Adipocyte (in vitro differentiated cells): ENCODE measurements around the gene TMPRSS9.

ENCODE experiments used
- DNase-seq: peaks from one replicate; pipeline ENCODE4 v3.0.0-alpha.2; 2015; ENCODE audit warnings: low read depth
- H3K27me3 ChIP-seq: replicated peaks from 2 replicates; pipeline ENCODE4 v1.7.0; 2013; ENCODE audit warnings: mild to moderate bottlenecking, low read length, moderate library complexity; ENCODE audit not compliant: control insufficient read depth, insufficient read depth
- H3K36me3 ChIP-seq: 2 replicates; pipeline ENCODE4 v1.7.0; 2013; ENCODE audit warnings: low read length, mild to moderate bottlenecking, moderate library complexity; ENCODE audit not compliant: control insufficient read depth, insufficient read depth, severe bottlenecking
- H3K4me1 ChIP-seq: 2 replicates; pipeline ENCODE4 v1.7.0; 2013; ENCODE audit warnings: mild to moderate bottlenecking, low read length, moderate library complexity; ENCODE audit not compliant: control insufficient read depth, insufficient read depth
- H3K4me3 ChIP-seq: 2 replicates; pipeline ENCODE4 v1.7.0; 2013; ENCODE audit warnings: mild to moderate bottlenecking, low read length, moderate library complexity
- H3K9ac ChIP-seq: 2 replicates; pipeline ENCODE4 v1.7.0; 2013; ENCODE audit warnings: mild to moderate bottlenecking, low read length, moderate library complexity
- H3K9me3 ChIP-seq: 2 replicates; pipeline ENCODE4 v1.7.0; 2013; ENCODE audit warnings: mild to moderate bottlenecking, low read length, moderate library complexity; ENCODE audit not compliant: control insufficient read depth

Gene TMPRSS9

DNA sequence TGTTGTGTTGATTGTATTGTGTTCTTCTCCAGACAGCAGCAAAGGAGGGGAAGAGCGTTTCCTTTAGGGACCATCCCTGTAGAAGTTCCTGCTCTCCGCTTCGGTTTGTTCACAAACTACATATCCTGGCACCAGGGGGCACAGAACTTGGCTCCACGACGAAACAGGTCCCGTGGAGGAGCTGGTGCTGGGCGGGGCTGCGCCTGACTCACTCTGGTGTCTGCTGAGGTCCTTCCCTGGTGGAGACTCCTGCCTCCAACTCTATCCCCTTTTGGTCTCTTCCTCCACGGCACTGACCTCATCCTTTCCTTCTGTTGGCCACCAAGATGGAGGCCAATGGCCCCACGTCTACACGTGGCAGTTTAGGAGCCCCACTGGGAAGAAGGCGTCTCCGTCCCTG is 14.7 kb downstream of the TMPRSS9 start:
- Histone ChIP-seq H3K9me3 (peaks cover 6% of the 10 kb centered on the region), H3K36me3 (no peaks in the 10 kb centered on the region), H3K4me1 (peaks cover 11% of the 10 kb centered on the region), H3K9ac (no peak overlapping the region), H3K4me3 (no peak overlapping the region), H3K27me3 (no peaks in the 10 kb centered on the region)
- DNase-seq, result no peak

DNA sequence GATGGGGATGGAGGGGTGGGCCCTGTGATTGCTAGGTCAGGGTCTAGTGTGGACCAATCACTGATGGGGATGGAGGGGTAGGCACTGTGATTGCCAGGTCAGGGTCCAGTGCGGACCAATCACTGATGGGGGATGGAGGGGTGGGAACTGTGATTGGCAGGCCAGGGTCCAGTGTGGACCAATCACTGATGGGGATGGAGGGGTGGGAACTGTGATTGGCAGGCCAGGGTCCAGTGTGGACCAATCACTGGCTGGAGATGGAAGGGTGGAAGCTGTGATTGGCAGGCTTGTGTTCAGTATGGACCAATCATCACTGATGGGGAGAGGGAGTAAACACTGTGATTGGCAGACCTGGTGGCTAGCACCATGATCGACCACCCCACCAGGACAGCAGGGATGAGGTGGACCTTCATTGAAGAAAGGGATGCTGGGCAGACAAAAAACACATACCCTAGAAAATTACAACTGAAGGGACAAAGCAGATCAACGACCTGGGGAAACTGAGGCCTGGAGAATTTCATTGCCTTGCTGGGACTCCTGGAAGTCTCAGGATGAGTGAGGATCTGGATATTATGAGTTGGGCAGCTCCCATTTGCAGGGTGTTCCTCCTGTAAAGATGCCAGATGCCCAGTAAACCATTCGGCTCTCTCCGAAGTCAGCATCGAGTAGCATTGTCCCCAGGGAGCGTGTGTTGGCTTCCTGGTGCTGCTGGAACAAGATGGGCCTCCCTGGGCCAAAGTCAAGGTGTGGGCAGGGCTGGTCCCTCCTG is 15.5 kb downstream of the TMPRSS9 start:
- Histone ChIP-seq H3K4me3 (no peak overlapping the region), H3K36me3 (no peaks in the 10 kb centered on the region), H3K9ac (no peak overlapping the region), H3K4me1 (peaks cover 11% of the 10 kb centered on the region), H3K9me3 (peaks cover 6% of the 10 kb centered on the region), H3K27me3 (no peaks in the 10 kb centered on the region)
- DNase-seq, result no peak

DNA sequence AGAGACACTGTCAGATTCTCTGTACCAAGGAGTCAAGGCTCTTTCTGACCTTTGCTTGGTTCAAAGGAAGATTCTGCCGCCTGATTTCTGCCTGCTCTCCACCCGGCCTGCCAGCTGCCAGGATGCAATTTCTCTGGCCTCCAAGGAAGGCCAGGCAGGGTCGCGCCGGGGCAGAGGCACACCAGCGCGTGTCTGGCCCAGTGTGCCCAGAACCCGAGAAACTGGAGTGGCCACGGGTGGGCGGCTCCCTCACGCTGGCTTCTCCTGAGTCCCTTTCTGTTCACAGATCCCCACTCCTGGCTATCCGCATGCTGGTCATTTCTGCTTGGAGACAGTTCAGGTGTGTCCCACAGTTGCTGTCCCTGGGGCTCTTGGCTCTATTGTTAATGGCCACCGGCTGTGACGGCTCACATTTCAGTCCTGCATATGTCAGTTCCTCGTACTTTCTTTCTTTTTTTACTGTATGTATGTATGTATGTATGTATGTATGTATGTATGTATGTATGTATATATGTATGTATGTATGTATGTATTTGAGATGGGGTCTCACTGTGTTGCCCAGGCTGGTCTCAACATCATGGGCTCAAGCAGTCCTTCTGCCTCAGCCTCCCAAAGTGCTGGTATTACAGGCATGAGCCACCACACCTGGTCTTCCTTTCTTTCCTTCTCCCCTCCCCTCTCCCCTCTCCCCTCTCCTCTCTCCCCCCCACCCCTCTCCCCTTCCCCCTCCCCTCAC is 16.9 kb downstream of the TMPRSS9 start:
- H3K9me3 ChIP-seq, result peaks cover 10% of the 10 kb centered on the region
- H3K27me3 ChIP-seq, result no peaks in the 10 kb centered on the region
- H3K4me1 ChIP-seq, result peaks cover 11% of the 10 kb centered on the region
- no peak overlapping the region for H3K9ac ChIP-seq
- DNase-seq, result no peak
- no peaks in the 10 kb centered on the region for H3K36me3 ChIP-seq
- no peak overlapping the region for H3K4me3 ChIP-seq

DNA sequence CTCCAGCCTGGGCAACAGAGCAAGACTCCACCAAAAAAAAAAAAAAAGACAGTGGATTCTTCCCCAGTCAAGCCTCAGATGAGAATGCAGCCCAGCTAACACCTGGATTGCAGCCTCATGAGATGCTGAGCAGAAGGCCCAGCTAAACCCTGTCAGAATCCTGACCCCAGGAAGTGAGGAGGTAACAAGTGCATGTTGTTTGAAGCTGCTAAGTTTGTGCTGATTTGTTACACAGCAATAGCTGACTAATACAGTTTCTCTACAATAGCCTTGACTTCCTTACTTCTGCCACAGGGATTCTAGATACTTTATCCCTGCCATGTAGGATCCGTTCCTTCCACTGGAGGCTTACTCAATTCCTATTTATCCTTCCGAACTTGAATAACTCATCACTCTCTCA is 20.5 kb downstream of the TMPRSS9 start:
- Histone ChIP-seq H3K4me1 (peaks cover 19% of the 10 kb centered on the region), H3K27me3 (peaks cover 3% of the 10 kb centered on the region), H3K4me3 (no peak overlapping the region), H3K9me3 (peaks cover 10% of the 10 kb centered on the region), H3K9ac (no peak overlapping the region), H3K36me3 (no peaks in the 10 kb centered on the region)
- no peak for DNase-seq

DNA sequence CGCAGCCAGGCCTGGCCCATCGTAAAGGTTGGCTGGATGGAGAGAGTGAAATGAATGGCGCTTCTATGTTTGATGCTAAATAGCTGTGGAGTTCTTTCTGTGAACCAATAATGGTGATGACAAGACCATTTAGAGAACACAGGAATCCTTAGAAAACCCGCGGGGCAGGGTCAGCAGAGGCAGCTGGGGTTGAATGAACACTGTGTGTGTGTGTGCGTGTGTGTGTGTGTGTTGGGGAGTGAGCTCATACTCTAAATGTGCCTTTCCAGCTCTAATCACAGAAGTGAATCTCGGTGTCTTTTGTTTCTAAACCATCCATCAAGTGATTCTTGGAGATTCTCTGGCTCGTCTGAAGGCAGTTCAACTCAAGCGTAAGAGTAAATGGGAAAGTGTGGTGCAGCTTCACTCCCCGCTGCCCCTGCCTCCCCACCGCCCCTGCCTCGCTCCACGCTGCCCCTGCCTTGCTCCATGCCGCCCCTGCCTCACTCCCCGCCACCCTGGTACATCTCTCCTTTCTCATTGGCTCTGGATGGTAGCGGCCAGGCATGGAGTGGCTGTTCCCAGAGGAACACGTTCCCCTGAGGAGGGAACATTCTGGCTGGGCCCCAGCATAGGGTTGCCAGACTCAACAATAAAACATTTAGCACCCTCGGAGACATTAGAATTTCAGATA is 21.2 kb downstream of the TMPRSS9 start:
- Histone ChIP-seq H3K4me1 (peaks cover 20% of the 10 kb centered on the region), H3K9me3 (peaks cover 10% of the 10 kb centered on the region), H3K9ac (no peak overlapping the region), H3K4me3 (no peak overlapping the region), H3K27me3 (peaks cover 3% of the 10 kb centered on the region), H3K36me3 (no peaks in the 10 kb centered on the region)
- DNase-seq, result no peak

DNA sequence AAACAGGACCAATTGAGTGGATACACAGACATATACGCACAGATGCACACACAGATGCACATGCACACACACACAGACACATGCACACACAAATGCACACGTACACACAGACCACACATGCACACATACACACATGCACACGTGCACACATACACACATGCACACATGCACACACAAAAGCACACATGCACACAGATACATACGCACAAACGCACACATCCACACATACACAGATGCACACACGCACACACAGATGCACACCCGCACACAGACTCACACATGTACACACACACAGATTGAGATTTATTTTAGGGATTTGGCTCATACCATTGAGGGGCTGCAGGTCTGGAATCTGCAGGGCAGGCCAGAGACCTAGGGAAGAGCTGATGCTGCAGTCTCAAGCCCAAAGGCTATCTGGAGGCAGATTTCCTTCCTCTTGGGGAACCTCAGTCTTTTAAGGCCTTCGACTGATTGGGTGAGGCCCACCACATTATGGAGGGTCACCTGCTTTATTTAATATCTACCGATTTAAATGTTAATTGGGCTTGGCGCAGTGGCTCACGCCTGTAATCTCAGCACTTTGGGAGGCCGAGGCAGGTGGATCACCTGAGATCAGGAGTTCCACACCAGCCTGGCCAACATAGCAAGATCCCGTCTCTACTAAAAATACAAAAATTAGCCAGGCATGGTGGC is 22.6 kb downstream of the TMPRSS9 start:
- Histone ChIP-seq H3K4me3 (no peak overlapping the region), H3K27me3 (peaks cover 7% of the 10 kb centered on the region), H3K9me3 (peaks cover 10% of the 10 kb centered on the region), H3K9ac (no peak overlapping the region), H3K36me3 (no peaks in the 10 kb centered on the region), H3K4me1 (peaks cover 18% of the 10 kb centered on the region)
- no peak for DNase-seq

DNA sequence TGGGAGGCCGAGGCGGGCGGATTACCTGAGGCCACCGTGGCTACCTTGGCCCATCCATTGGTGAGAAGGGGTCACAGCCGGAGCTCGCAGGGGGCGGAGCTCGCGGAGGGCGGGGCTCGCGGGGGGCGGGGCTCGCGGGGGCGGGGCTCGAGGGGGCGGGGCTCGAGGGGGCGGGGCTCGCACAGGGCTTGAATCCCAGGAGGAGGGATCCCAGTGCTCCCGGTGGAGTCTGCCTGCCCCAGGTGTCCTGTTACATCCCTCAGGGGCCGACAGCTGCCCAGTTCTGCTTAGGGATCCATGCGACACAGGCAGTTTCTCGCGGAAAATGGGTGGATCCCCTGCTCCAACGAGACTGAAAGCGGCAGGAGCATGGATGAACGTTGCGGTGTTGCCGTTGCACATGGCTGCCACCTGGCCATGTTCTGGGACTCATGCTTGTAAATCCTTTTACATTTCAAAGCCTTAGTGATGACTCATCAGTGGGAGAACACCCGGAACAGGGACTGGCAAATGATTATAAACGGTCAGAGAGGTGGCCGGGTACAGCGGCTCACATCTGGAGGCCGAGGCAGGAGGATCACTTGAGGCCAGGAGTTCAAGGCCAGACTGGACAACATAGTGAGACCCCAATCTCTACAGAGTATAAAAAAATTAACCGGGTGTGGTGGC is 25.1 kb downstream of the TMPRSS9 start:
- H3K9ac ChIP-seq, result no peak overlapping the region
- peak overlapping the region; percentile 56 for H3K4me3 ChIP-seq
- DNase-seq, result peak; percentile 62
- no peaks in the 10 kb centered on the region for H3K36me3 ChIP-seq
- peaks cover 7% of the 10 kb centered on the region for H3K9me3 ChIP-seq
- H3K27me3 ChIP-seq, result peaks cover 17% of the 10 kb centered on the region
- H3K4me1 ChIP-seq, result peaks cover 18% of the 10 kb centered on the region

DNA sequence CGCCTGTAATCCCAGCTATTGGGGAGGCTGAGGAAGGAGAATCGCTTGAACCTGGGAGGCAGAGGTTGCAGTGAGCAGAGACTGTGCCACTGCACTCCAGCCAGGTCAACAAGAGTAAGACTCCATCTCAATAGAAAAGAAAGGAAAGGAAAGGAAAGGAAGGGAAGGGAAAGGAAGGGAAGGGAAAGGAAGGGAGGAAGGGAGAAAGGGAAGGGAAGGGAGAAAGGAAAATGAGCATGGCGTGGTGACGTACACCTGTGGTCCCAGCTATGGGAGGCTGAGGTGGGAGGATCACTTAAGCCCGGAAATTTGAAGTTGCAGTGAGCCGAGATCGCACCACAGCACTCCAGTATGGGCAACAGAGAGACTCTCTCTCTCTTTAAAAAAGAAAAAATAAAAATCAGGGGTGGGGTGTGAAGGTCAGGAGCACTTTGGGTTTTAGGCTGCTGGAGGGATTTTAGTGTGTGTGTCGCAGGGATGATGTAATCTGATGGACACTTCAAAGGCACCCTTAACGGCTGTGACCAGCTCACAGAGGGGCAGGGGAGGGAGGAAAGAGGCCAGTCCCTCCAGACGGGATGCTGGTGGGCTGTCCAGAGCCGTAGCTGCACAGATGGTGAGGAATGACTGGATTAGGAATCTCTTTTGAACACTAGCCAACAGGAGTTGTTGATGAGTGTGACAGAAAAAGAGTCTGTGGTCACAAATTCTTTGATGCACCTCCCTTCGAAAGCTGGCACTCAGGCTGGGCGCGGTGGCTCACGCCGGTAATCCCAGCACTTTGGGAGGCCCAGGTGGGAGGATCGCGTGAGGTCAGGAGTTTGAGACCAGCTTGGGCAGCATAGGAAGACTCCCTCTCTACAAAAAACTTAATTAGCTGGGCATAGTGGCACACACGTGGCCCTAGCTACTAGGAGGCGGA is 27.6 kb downstream of the TMPRSS9 start:
- H3K9me3 ChIP-seq, result no peaks in the 10 kb centered on the region
- H3K4me1 ChIP-seq, result peaks cover 18% of the 10 kb centered on the region
- peaks cover 18% of the 10 kb centered on the region for H3K27me3 ChIP-seq
- no peak overlapping the region for H3K9ac ChIP-seq
- H3K36me3 ChIP-seq, result no peaks in the 10 kb centered on the region
- DNase-seq, result no peak
- H3K4me3 ChIP-seq, result no peak overlapping the region

DNA sequence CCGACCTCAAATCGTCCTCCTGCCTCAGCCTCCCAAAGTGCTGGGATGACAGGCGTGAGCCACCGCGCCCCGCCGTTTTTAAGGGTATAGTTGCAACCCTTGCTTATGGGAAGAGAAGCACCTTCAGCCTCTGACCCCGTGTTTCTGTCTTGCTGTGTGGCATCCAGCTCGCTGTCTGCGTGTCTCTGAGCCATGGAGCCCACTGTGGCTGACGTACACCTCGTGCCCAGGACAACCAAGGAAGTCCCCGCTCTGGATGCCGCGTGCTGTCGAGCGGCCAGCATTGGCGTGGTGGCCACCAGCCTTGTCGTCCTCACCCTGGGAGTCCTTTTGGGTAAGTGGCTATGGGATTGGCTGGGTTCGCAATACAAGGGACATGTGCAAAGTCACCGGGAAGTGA is 29.5 kb downstream of the TMPRSS9 start:
- Histone ChIP-seq H3K4me3 (no peak overlapping the region), H3K27me3 (peaks cover 31% of the 10 kb centered on the region), H3K9me3 (no peaks in the 10 kb centered on the region), H3K36me3 (no peaks in the 10 kb centered on the region), H3K4me1 (peaks cover 6% of the 10 kb centered on the region), H3K9ac (no peak overlapping the region)
- DNase-seq, result no peak

DNA sequence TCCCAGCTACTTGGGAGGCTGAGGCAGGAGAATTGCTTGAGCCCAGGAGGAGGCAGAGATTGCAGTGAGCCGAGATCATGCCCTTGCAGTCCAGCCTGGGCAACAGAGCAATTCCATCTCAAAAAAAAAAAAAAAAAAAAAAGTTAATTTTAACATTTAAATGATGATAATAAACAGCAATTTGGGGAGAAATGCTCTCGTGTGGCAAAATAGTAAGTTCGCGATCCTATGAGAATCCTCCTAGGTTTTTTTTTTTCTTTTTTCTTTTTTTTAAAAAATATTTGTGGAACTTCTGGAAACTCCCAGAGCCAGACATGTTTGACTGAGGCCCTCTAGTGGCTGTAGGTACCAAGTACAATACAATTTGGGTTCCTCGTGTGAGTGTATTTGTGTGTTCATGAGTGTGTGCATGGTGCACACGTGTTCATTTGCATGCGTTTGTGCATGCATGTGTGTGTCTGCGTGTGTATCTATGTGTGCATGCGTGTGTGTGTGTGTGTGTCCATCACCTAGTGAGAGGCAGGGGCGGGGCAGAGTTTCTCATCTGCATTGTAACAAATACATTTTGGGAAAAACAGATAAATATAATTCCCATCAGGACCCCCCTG is 31.2 kb downstream of the TMPRSS9 start:
- H3K4me1 ChIP-seq, result no peaks in the 10 kb centered on the region
- DNase-seq, result peak; percentile 91
- no peak overlapping the region for H3K4me3 ChIP-seq
- no peaks in the 10 kb centered on the region for H3K36me3 ChIP-seq
- no peaks in the 10 kb centered on the region for H3K9me3 ChIP-seq
- no peak overlapping the region for H3K9ac ChIP-seq
- peaks cover 32% of the 10 kb centered on the region for H3K27me3 ChIP-seq
